Measurements from ENCODE around the gene RGL1. TPM values are rescaled to one million over a fixed set of nuclear protein-coding genes. Genes with fewer than 3 reads are reported as not detected.
A peak's percentile ranks its signal among the peaks of the same experiment; 100 is the strongest.

RGL1 gene
- total RNA-seq, 1 donor from 2014 or later: 20.9 TPM

GRCh38 chr1:183913567-183913993, 108.7 kb downstream of the RGL1 start:
- no peak for TF ChIP-seq CTCF (IDR thresholded peaks at IDR 0.05)
- Mint-ChIP-seq H3K9me3 (ENCODE audit: low read depth) (no peaks in the 10 kb centered on the region), H3K36me3 (ENCODE audit: low read depth) (peaks cover 44% of the 10 kb centered on the region), H3K4me1 (ENCODE audit: low read depth) (peaks cover 35% of the 10 kb centered on the region), H3K27me3 (ENCODE audit: low read depth) (no peaks in the 10 kb centered on the region), H3K27ac (ENCODE audit: unreplicated experiment) (no peak overlapping the region), H3K4me3 (ENCODE audit: unreplicated experiment) (no peak overlapping the region)
- no peak for DNase-seq (ENCODE audit: low spot score)

GRCh38 chr1:183914276-183914675, 109.4 kb downstream of the RGL1 start:
- no peak overlapping the region for H3K27ac Mint-ChIP-seq (ENCODE audit: unreplicated experiment)

GRCh38 chr1:183914891-183915290, 110.0 kb downstream of the RGL1 start:
- Mint-ChIP-seq H3K27me3 (ENCODE audit: low read depth) (no peaks in the 10 kb centered on the region), H3K36me3 (ENCODE audit: low read depth) (peaks cover 35% of the 10 kb centered on the region), H3K4me1 (ENCODE audit: low read depth) (peaks cover 35% of the 10 kb centered on the region), H3K27ac (ENCODE audit: unreplicated experiment) (no peak overlapping the region), H3K4me3 (ENCODE audit: unreplicated experiment) (no peak overlapping the region), H3K9me3 (ENCODE audit: low read depth) (no peaks in the 10 kb centered on the region)
- TF ChIP-seq CTCF (IDR thresholded peaks at IDR 0.05): no peak
- DNase-seq (ENCODE audit: low spot score): no peak

More at GRCh38 chr1:183914276-183914675, 109.4 kb downstream of the RGL1 start:
- Mint-ChIP-seq H3K36me3 (ENCODE audit: low read depth) (peaks cover 37% of the 10 kb centered on the region), H3K27me3 (ENCODE audit: low read depth) (no peaks in the 10 kb centered on the region), H3K4me3 (ENCODE audit: unreplicated experiment) (no peak overlapping the region), H3K9me3 (ENCODE audit: low read depth) (no peaks in the 10 kb centered on the region), H3K4me1 (ENCODE audit: low read depth) (peaks cover 35% of the 10 kb centered on the region)
- TF ChIP-seq CTCF (IDR thresholded peaks at IDR 0.05): no peak
- DNase-seq (ENCODE audit: low spot score): no peak

- H3K4me3 Mint-ChIP-seq (ENCODE audit: unreplicated experiment): peak overlapping the region; percentile 15
These were observed 110.9 kb downstream of the RGL1 start for GRCh38 chr1:183915625-183916510.

More at GRCh38 chr1:183915625-183916510, 110.9 kb downstream of the RGL1 start:
- H3K36me3 Mint-ChIP-seq (ENCODE audit: low read depth): peaks cover 30% of the 10 kb centered on the region
- peak; percentile 98 for TF ChIP-seq CTCF (IDR thresholded peaks at IDR 0.05)
- no peaks in the 10 kb centered on the region for H3K9me3 Mint-ChIP-seq (ENCODE audit: low read depth)
- peaks cover 31% of the 10 kb centered on the region for H3K4me1 Mint-ChIP-seq (ENCODE audit: low read depth)
- no peak for DNase-seq (ENCODE audit: low spot score)
- H3K27ac Mint-ChIP-seq (ENCODE audit: unreplicated experiment): peak overlapping the region; percentile 91
- H3K27me3 Mint-ChIP-seq (ENCODE audit: low read depth): no peaks in the 10 kb centered on the region

Measured in chondrocyte (in vitro differentiated cells).